Mucosa of rectum (tissue), 2 donors: ENCODE data around the gene STXBP4.

Source experiments
- H3K27ac ChIP-seq, 2 donors: one replicate each; pipeline ENCODE4 v1.7.0; 2013; ENCODE audit warnings: inconsistent platforms in 2 of 2, low read depth in 2 of 2, low read length in 2 of 2
- H3K27me3 ChIP-seq, 2 donors: one replicate each; pipeline ENCODE4 v1.7.0; 2013; ENCODE audit warnings: low read length in 2 of 2; ENCODE audit not compliant: control insufficient read depth in 2 of 2, insufficient read depth in 2 of 2
- H3K36me3 ChIP-seq, 2 donors: one replicate each; pipeline ENCODE4 v1.7.0; 2013; ENCODE audit warnings: low read length in 2 of 2; ENCODE audit not compliant: control insufficient read depth in 2 of 2, insufficient read depth in 2 of 2
- H3K4me1 ChIP-seq, 2 donors: one replicate each; pipeline ENCODE4 v1.7.0; 2013; ENCODE audit warnings: low read length in 2 of 2, mild to moderate bottlenecking in 1 of 2; ENCODE audit not compliant: control insufficient read depth in 2 of 2, insufficient read depth in 2 of 2
- H3K4me3 ChIP-seq, 2 donors: one replicate each; pipeline ENCODE4 v1.7.0; 2013; ENCODE audit warnings: low read length in 2 of 2
- H3K9ac ChIP-seq, 2 donors: one replicate each; pipeline ENCODE4 v1.7.0; 2013; ENCODE audit warnings: low read length in 2 of 2, low read depth in 1 of 2, mild to moderate bottlenecking in 1 of 2
- H3K9me3 ChIP-seq, 2 donors: one replicate each; pipeline ENCODE4 v1.7.0; 2013; ENCODE audit warnings: low read length in 2 of 2; ENCODE audit not compliant: control insufficient read depth in 2 of 2
- donor health status: healthy.
- donor health status: Normal muscosa, but diverticular disease.

The STXBP4 gene

DNA sequence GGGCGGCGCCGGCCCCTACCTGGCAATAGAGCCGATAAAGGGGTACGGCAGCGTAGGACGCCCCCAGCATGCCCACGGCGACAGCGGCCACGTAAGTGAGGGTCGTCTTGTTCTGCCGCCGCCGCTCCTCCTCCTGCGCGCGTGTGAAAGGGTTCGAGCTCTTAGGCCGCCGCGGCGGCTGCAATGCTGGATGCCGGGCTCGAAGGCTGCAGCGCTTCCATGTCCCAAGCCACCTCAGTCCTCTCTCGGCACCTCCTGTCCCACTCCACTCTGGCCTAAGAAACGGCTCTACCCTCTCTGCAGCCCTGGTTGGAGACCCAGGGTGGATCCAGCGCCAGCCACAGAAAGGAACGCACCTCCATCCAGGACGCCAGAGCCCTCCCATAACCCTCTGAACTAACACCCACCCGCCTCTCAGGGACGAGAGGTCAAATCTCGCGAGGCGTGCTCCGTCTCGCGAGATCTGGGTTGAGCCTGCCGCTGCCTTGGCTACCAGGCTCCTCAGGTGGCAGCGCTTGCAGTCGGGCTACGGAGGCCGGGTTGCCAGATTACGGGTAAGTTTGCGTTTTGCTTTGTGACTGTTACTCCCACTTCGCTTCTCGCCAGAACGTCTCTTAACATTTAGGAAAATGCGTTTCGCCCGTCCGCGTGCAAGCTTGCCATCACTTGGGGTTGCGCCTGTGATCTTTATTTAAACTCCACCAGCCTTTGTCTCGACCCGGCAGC lies at the start of gene STXBP4, which contains the start of gene COX11:
TSS of gene STXBP4 (plus strand) at position 504 of the 726 bp plus-strand sequence. CDS start 17,455 bp downstream, outside the sequence.
TSS of gene COX11 (minus strand) at position 393 of the 726 bp plus-strand sequence. CDS start at position 385, 8 bp downstream.
- peak within 1 kb of the TSS; percentile 73 to 92 for H3K9ac ChIP-seq
- peaks cover 9 to 12% of the 10 kb centered on the region in 2 donors for H3K36me3 ChIP-seq
- peak within 1 kb of the TSS; percentile 64 to 79 for H3K27ac ChIP-seq
- H3K4me3 ChIP-seq = peak within 1 kb of the TSS; percentile 96
- peaks cover 8 to 15% of the 10 kb centered on the region in 2 donors for H3K4me1 ChIP-seq
- H3K27me3 ChIP-seq = no peaks in the 10 kb centered on the region
- H3K9me3 ChIP-seq = no peaks in the 10 kb centered on the region

GRCh38 chr17:54919425-54919824 lies 49.1 kb upstream of the STXBP4 start:
- H3K4me1 ChIP-seq = no peaks in the 10 kb centered on the region
- H3K27me3 ChIP-seq = no peaks in the 10 kb centered on the region

GRCh38 chr17:54920819-54921218 lies 47.7 kb upstream of the STXBP4 start:
- Histone ChIP-seq H3K27ac (no peak overlapping the region), H3K4me3 (no peak overlapping the region), H3K4me1 (no peaks in the 10 kb centered on the region), H3K9ac (no peak overlapping the region), H3K36me3 (peaks cover 17 to 27% of the 10 kb centered on the region in 2 donors), H3K27me3 (no peaks in the 10 kb centered on the region), H3K9me3 (peaks cover 0 to 2% of the 10 kb centered on the region in 2 donors)

More at GRCh38 chr17:54919425-54919824, 49.1 kb upstream of the STXBP4 start:
- no peak overlapping the region for H3K4me3 ChIP-seq
- H3K9me3 ChIP-seq = peaks cover 0 to 2% of the 10 kb centered on the region in 2 donors
- H3K36me3 ChIP-seq = peaks cover 26 to 32% of the 10 kb centered on the region in 2 donors
- H3K27ac ChIP-seq = no peak overlapping the region
- H3K9ac ChIP-seq = no peak overlapping the region

GRCh38 chr17:54924405-54924804 lies 44.2 kb upstream of the STXBP4 start:
- Histone ChIP-seq H3K4me3 (no peak overlapping the region), H3K36me3 (peaks cover 8 to 9% of the 10 kb centered on the region in 2 donors), H3K27ac (no peak overlapping the region), H3K9ac (no peak overlapping the region), H3K4me1 (no peaks in the 10 kb centered on the region), H3K27me3 (no peaks in the 10 kb centered on the region), H3K9me3 (no peaks in the 10 kb centered on the region)

DNA sequence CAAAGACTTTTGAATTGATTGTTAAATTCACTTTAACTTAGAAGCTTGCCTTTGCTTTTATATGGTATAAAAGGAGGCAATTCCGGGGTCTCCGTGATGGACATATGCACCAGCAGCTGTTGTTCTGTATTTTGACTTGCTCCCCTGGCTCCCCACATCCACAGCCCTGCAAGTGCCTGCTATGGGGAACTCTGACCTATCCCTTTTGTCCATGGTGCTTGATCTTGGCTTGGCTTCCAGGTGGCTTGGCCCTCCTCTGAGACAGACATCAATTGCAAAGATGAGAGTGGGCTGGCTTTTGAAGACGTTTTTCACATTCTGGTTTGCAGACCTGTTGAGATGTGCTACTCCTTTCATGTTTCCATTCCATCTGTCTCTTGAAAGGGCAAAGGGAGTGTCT lies 41.0 kb upstream of the STXBP4 start:
- Histone ChIP-seq H3K9ac (no peak overlapping the region), H3K27me3 (no peaks in the 10 kb centered on the region), H3K9me3 (no peaks in the 10 kb centered on the region), H3K4me1 (no peaks in the 10 kb centered on the region), H3K36me3 (peaks cover 10 to 13% of the 10 kb centered on the region in 2 donors), H3K27ac (no peak overlapping the region), H3K4me3 (no peak overlapping the region)

- Histone ChIP-seq H3K36me3 (peaks cover 15 to 17% of the 10 kb centered on the region in 2 donors), H3K9ac (no peak overlapping the region), H3K4me1 (peaks cover 0 to 16% of the 10 kb centered on the region in 2 donors), H3K27ac (peak overlapping the region in 1 of 2 donors; percentile 11), H3K4me3 (no peak overlapping the region), H3K27me3 (no peaks in the 10 kb centered on the region), H3K9me3 (no peaks in the 10 kb centered on the region)
Measured at GRCh38 chr17:54932711-54933110, 35.9 kb upstream of the STXBP4 start.

GRCh38 chr17:54933921-54934320 lies 34.6 kb upstream of the STXBP4 start:
- Histone ChIP-seq H3K36me3 (peaks cover 19 to 20% of the 10 kb centered on the region in 2 donors), H3K4me3 (no peak overlapping the region), H3K9me3 (no peaks in the 10 kb centered on the region), H3K4me1 (peaks cover 0 to 16% of the 10 kb centered on the region in 2 donors), H3K27me3 (no peaks in the 10 kb centered on the region), H3K9ac (no peak overlapping the region), H3K27ac (no peak overlapping the region)

DNA sequence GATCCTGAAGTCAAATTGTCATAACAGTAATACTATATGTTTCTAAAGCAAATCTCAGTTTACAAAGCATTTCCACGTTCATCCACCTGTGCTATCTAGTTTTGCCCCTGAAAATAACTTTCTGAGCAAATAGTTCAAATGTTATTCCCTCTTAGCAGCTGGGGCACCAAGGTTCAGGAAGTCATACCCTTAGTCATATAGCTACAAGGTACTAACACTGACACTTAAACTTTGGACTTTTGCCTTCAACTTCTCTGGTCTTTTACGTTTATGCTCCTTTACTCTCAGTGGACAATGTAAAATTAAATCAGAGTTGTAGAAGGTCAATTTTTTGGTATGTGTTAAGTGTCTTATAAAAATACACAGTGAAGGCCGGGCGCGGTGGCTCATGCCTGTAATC lies 33.1 kb upstream of the STXBP4 start:
- Histone ChIP-seq H3K9ac (no peak overlapping the region), H3K4me1 (peaks cover 0 to 16% of the 10 kb centered on the region in 2 donors), H3K9me3 (no peaks in the 10 kb centered on the region), H3K27ac (no peak overlapping the region), H3K36me3 (peaks cover 21 to 26% of the 10 kb centered on the region in 2 donors), H3K4me3 (no peak overlapping the region), H3K27me3 (no peaks in the 10 kb centered on the region)

DNA sequence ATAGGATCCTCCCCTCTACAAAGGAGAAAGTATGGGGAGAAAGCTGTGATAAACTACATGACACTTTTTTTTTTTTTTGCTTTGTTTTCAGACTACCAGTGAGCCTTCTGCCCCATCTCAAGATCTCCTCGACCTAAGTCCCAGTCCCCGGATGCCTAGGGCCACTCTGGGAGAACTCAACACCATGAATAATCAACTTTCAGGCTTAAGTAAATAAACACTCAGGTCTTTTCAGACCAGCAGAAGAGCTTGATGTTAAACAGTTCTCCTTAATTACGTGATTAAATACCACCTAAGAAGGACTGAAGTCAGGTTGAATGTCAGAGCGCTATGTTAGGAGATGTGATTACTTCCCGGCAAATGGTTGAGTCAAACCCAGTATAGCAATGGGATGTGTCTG lies 31.5 kb upstream of the STXBP4 start:
- Histone ChIP-seq H3K4me3 (no peak overlapping the region), H3K27me3 (no peaks in the 10 kb centered on the region), H3K36me3 (peaks cover 19 to 26% of the 10 kb centered on the region in 2 donors), H3K27ac (no peak overlapping the region), H3K9ac (no peak overlapping the region), H3K4me1 (peaks cover 0 to 16% of the 10 kb centered on the region in 2 donors), H3K9me3 (no peaks in the 10 kb centered on the region)

DNA sequence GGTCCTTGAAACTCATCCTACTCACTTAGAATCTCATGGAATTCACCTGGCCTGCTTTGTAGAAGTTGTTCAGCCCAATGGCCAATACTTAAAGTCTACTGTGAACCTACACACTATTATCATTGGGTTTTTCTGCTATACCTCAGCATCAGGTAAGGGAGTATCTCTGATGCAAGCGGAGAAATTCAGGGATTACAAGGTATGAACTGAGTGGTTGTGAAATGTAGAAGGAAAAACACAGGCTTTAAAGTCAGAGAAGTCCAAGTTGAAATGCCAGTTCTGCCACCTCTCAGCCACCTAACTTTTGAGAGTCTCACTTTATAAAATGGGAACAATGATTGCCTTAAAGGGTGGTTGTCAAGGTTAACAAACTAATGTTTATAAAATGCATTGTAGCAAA lies 31.1 kb upstream of the STXBP4 start:
- Histone ChIP-seq H3K27me3 (no peaks in the 10 kb centered on the region), H3K27ac (no peak overlapping the region), H3K36me3 (peaks cover 19 to 26% of the 10 kb centered on the region in 2 donors)

More for the DNA sequence above, 31.1 kb upstream of the STXBP4 start:
- H3K9ac ChIP-seq = no peak overlapping the region
- H3K4me1 ChIP-seq = peaks cover 0 to 16% of the 10 kb centered on the region in 2 donors
- no peak overlapping the region for H3K4me3 ChIP-seq
- H3K9me3 ChIP-seq = no peaks in the 10 kb centered on the region
